ENCODE data around the gene INTS11.

DNA sequence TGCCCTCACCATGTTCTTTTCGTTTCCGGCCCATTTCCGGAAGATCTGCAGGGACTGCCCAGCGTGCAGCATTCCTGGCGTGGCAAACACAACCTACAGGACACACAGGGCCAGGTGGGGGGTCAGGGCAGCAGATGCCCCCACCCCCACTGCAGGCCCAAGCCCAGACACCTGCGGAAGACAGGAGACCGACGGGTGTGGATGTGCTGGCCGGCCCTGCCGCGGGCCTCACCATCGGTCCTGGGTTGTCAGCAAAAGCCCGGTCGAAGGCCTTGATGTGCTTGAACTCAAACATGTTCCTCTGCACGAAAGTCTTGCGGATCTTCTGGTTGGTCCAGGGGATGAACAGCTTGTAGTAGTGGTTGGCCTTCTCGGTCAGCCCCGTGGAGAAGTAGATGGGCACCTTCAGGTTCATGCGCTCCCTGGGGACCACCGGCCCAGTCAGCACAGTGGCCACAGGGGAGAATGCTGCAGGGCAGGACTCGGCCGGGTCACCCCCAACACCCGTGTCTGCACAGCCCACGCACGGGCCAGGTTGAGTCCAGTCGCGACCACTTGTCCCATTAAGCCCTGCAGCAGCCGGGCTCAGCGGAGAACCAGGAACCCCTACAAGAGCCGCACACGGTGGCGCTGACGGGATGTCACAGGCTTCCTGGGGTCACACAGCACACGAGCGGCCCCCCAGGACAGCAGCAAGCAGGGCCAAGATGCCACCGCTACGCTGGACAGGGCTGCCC, 10.8 kb downstream of the INTS11 start:
- no peak for TF ChIP-seq EP300 (IDR thresholded peaks at IDR 0.05; ENCODE audit: borderline replicate concordance)
- TF ChIP-seq CREB1 (IDR thresholded peaks at IDR 0.05; ENCODE audit: low read depth): no peak
- TF ChIP-seq TAF1 (IDR thresholded peaks at IDR 0.05; ENCODE audit: low read depth): no peak
- TF ChIP-seq, protein P1, sequence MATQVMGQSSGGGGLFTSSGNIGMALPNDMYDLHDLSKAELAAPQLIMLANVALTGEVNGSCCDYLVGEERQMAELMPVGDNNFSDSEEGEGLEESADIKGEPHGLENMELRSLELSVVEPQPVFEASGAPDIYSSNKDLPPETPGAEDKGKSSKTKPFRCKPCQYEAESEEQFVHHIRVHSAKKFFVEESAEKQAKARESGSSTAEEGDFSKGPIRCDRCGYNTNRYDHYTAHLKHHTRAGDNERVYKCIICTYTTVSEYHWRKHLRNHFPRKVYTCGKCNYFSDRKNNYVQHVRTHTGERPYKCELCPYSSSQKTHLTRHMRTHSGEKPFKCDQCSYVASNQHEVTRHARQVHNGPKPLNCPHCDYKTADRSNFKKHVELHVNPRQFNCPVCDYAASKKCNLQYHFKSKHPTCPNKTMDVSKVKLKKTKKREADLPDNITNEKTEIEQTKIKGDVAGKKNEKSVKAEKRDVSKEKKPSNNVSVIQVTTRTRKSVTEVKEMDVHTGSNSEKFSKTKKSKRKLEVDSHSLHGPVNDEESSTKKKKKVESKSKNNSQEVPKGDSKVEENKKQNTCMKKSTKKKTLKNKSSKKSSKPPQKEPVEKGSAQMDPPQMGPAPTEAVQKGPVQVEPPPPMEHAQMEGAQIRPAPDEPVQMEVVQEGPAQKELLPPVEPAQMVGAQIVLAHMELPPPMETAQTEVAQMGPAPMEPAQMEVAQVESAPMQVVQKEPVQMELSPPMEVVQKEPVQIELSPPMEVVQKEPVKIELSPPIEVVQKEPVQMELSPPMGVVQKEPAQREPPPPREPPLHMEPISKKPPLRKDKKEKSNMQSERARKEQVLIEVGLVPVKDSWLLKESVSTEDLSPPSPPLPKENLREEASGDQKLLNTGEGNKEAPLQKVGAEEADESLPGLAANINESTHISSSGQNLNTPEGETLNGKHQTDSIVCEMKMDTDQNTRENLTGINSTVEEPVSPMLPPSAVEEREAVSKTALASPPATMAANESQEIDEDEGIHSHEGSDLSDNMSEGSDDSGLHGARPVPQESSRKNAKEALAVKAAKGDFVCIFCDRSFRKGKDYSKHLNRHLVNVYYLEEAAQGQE (IDR thresholded peaks at IDR 0.05; ENCODE audit: low read depth): no peak
- TF ChIP-seq MAX (IDR thresholded peaks at IDR 0.05): no peak
- no peak for TF ChIP-seq EGR1 (IDR thresholded peaks at IDR 0.05)
- TF ChIP-seq CEBPB (IDR thresholded peaks at IDR 0.05): no peak
- TF ChIP-seq USF1 (IDR thresholded peaks at IDR 0.05): no peak
- TF ChIP-seq TEAD4 (IDR thresholded peaks at IDR 0.05): no peak
- TF ChIP-seq ZBTB7A (IDR thresholded peaks at IDR 0.05; ENCODE audit: low read depth): no peak
- TF ChIP-seq NFIC (IDR thresholded peaks at IDR 0.05): no peak
